LHCN-M2 (cell line): ENCODE results near the gene CES2. TPM values are rescaled to one million over a fixed set of nuclear protein-coding genes. Genes with fewer than 3 reads are reported as not detected.
A peak's percentile ranks its signal among the peaks of the same experiment; 100 is the strongest.

ENCODE experiments used
- DNase-seq: peaks from one replicate; pipeline ENCODE4 v3.0.0-alpha.2; 2012; ENCODE audit warnings: low read depth
- total RNA-seq: library from RNA; depleted of rRNA; stranded (reverse); fragments of >200 nt; gene quantifications from 2 replicates; pipeline ENCODE4 v1.2.3, GENCODE V29; 2014

The CES2 gene
- total RNA-seq, 1 experiment from 2014 or later, result 53.4 TPM

DNA sequence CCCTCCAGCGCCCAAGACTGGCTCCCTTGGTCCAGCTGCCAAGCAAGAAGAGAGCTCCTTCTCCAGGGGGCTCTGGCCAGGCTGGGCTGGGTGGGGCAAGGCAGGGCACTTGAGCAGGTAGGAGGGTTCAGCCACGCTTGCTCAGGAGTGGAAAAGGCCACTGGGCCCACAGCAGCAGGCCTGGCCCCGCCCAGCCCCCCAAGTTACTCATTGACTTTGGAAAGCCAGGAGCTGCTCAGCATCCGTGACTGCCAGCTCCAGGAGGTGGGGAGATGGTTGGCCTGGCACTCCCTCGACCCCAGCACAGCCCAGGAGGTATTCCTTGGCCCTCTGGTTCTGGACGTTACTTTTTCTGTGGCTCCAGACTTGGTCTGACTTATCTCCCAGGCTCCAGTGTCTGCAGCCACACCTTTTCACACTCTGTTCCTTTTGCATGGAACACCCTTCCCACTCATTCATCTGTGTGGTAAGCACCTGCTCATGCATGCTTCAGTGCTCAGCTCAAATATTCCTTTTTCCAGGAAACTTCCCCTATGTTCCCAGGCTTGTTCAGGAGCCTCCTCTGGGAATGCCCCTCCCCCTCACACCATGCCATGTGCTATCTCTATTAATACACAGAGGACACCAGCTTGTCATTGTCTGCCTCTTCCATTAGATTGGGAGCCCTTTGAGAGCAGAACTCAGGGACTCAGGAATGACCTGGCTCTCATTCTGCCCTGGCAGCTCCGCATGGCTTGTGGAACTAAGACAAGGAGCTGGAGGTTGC lies 16.3 kb upstream of the CES2 start, which contains the start of gene CDH16:
TSS of gene CDH16 (minus strand) at position 83 of the 766 bp plus-strand sequence. CDS start 820 bp downstream, outside the sequence.
- no peak for DNase-seq

GRCh38 chr16:66919569-66920298 lies 15.6 kb upstream of the CES2 start:
- no peak for DNase-seq

DNA sequence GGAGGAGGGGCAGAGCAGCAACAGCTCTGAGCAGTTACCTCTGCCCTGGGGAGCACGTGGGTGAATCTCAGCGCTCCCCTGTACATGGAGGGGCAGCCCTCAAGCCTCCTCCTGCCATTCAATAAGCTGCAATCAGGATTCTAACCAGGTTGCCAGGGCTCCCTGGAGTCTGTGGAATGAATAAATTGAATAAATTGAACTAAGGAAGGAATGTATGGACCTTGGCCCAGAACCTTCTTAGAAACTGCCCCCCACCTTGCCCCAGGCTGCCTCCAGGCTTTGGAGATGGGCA lies 15.1 kb upstream of the CES2 start:
- DNase-seq, result no peak

- no peak for DNase-seq
These were observed 14.2 kb upstream of the CES2 start for GRCh38 chr16:66920924-66921680.

GRCh38 chr16:66921729-66922450 lies 13.4 kb upstream of the CES2 start:
- no peak for DNase-seq

DNA sequence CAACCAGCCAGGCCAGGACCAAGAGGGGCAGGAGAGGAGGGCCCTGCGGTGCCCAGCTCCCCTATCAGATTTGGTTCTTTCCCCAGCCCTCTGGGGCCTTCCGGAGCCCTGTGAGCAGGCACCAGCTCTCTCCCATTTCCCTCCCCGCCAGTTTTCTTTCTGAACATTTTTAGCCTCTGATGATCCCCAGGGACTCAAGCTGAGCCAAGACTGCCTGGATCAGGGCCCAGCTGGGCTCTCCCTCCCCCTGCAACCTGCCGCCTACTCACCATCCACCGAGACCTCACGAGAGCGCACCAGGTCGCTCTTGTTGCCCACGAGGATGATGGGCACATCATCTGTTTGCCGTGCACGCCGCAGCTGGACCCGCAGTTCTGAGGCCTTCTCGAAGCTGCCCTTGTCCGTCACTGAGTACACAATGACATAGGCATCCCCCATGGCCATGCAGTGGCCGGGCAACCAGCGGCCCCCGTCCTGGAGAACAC lies 12.0 kb upstream of the CES2 start:
- peak; percentile 89 for DNase-seq

GRCh38 chr16:66923866-66924265 lies 11.4 kb upstream of the CES2 start:
- DNase-seq, result no peak

GRCh38 chr16:66924527-66925321 lies 10.6 kb upstream of the CES2 start:
- no peak for DNase-seq

DNA sequence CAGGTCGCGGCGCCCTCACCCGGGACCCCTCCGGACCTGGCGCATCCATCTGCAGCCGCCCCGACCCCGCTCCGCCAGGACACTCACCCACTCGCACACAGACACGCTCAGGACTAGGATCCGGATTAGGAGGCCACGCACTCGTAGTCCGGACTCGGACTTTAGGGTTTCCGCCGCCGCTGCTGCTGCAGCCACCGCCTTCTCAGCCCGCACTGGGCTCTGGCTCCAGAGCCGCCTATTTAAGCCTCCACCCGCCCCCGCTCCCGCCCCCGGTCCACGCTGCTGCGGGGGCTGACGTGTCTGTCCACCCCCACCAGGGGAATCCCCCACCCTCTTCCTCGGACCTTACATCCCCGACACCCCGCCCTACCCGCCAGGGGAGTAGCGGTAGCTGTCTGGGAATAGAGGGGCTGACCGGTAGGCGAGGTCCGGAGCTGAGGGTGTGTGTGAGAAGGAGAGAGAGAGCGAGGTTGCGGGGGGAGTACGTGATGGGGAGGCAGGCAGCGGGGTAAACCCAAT lies 9.9 kb upstream of the CES2 start, which contains the start of gene RRAD:
TSS of gene RRAD (minus strand) at position 214 of the 519 bp plus-strand sequence. CDS start 356 bp downstream, outside the sequence.
- DNase-seq, result no peak

DNA sequence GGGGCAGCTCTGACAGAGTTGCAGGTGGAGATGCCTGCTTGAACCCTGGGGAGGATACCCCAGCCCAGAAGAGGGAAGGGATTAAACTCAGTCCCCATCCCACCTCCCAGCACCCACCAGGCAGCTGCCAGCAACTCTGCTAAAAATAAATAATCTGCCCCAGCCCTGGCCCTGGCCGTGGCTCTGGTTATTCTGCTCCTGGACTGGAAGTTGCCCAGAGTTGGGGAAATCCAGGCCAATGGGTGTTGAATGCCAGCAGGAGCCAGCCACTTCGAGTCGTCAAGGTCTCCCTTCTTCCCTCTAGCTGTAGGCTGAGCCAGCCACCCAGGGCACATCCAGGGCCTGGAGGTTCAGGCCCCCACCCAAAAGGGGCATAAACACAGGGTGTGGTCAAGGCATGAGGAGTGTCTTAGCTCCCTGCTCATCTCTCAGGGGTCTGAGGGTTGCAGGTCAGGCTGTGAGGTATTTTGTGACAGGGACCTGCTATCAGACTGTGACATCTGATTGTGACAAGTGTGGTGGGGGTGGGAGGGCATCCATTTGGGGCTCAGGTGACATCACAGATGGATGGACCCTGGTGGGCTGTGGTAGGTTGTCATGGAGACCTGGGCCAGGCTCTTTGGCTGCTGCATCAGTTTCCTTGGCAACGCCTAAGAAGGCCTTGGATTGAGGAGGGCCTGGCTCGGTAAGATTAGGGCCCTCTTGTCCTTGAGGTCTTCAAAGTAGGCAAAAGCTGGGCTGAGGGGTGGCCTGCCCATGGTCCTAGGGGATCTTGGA lies 9.0 kb upstream of the CES2 start:
- DNase-seq, result peak; percentile 38

DNA sequence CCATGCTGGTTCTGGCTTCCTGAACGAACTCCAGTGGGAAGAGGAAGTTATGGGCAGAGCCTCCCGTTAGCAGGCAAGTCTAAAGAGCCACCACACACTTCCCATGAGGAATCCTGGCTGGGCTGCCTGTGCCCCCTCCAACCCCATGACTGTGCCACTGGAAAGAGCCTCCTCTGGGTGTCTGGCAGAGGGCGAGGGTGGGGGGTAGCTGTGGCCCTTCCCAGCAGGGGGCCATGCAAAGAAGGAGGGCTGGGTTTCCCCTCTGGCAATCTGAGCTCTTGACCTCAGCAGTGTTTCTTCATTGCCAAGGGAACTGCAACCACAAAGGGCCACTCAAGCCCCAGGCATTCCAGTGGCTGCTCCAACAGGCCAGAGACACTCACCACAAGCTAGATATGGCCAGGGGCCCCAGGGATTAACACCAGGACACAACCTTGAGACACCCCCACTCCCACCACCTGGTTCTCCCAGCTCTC lies 8.3 kb upstream of the CES2 start:
- peak; percentile 98 for DNase-seq

GRCh38 chr16:66927918-66928649 lies 7.2 kb upstream of the CES2 start:
- DNase-seq, result peak; percentile 91

DNA sequence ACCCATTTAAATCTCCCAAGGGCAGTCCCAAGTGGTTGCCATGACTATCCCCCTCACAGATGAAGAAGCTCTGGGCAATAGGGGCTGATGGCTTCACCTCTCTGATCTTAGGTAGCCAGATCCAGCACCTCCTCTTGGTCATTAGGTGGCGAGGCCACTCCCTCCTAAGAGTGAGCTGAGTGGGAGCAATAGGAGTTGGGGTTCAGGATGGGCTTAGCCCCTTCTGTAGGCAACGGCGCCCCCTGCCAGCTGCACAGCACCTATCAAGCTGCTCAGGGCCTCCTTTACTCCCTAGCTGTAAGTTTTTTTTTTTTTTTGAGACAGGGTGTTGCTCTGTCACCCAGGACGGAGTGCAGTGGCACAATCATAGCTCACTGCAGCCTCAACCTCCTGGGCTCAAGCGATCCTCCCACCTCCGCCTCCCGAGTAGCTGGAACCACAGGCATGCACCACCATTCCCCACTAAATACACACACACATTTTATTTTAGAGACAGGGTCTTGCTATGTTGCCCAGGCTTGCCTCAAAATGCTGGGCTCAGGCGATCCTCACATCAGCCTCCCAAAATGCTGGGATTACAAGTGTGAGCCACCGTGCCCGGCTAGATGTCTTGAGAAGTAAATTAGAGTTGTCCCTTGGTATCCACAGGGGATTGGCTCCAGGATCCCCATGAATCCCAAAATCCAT lies 6.5 kb upstream of the CES2 start:
- peak; percentile 79 for DNase-seq

DNA sequence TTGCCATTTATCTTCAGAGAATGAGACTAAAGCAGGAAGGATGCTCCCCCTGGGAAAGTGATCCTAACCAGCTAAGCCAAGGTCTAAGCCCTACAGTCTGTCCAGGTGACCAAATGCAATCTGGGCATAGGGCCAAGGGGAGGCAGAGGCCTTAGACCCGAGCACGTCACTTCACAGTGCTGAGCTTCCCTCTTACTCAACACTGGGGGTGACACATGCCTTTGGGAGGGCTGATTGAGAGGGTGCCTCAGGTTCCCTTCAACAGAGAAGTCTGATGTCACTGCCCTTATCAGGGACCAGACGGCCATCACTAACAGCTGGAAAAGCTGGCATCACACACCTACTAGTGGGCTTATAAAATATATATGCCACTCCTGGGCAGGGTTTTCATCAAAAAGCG lies 5.1 kb upstream of the CES2 start:
- DNase-seq, result peak; percentile 64

- DNase-seq, result no peak
These were observed 3.7 kb upstream of the CES2 start for GRCh38 chr16:66931665-66932064.

DNA sequence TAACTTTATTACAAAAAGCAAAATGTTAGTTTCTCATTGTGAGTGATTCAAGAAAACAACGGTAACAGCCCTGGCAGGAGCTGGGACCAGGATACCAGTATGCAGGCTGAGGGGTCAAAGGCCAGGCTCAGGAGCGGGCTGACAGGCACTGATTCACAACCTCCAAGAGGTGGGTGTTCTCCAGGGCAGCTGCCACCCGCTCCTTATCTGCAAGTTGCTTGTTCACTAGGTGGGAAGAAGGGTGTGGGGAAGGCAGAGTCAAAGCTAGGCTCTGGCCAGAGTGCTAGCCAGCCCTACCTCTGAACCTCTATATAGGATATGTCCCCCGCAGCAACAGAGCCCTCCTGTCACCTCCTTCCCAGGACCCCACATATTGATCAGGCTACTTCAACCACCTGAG lies 3.2 kb upstream of the CES2 start:
- DNase-seq, result no peak

GRCh38 chr16:66933776-66934137 lies 1.6 kb upstream of the CES2 start:
- peak; percentile 39 for DNase-seq
